ENCODE data around the gene PJVK. TPM values are rescaled to one million over a fixed set of nuclear protein-coding genes. Genes with fewer than 3 reads are reported as not detected.
"Not testable (repeated sequence)": the region's sequence is repeated elsewhere in the genome, so short reads cannot be mapped to it uniquely, and the experiment has no call there.

The PJVK gene
- total RNA-seq, 1 experiment from 2014 or later: 0.08 TPM

DNA sequence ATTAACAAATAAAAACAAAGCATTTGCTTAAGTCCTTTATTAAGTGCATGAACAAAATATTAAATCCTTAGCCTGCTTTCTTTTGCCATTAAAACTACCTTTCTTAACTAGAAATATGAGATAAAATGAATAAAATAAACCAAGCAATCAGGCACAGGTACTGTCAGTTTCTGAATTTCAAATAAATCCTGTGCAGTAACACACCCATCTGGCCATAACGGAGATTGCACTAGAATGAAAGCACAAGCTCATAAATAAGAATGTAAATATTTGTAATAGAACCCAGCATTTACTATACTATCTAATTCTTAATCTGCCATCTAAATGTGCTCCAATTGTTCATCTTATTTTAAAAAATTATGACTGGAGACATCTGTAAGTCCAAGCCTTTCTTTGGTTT is 32.1 kb upstream of the PJVK start:
- Histone ChIP-seq H3K27ac (0 out of 2 replicates have a peak overlapping the region, but pooled peaks have one; percentile 10), H3K9me3 (replicated peaks) (no peaks in the 10 kb centered on the region), H3K36me3 (peaks cover 9% of the 10 kb centered on the region; the same call in 1 of the 2 replicates), H3K4me1 (replicated peaks) (peaks cover 13% of the 10 kb centered on the region), H3K4me3 (no peak overlapping the region), H3K27me3 (replicated peaks) (no peaks in the 10 kb centered on the region)
- no peak for DNase-seq (ENCODE audit: low read depth in 1 of 2, low spot score in 2 of 2)

DNA sequence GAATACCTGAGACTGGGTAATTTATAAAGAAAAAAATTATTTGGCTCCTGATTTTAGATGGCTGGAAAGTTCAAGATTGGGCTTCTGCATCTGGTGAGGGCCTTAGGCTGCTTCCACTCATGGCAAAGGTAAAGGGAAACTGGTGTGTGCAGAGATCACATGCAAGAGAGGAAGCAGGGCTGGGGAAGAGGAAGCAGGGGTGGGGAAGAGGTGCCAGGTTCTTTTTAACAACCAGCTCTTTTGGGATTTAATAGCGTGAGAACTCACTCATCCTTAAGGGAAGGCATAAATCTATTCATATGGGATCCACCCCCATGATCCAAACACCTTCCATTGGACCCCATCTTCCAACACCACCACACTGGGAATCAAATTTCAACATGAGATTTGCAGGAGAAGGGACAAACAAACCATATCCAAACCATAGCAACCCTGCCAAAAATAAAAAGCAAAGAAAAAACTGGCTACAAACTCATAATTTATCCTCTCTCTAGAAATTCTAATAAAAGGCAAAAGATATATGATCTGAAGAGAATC is 30.6 kb upstream of the PJVK start:
- DNase-seq (ENCODE audit: low read depth in 1 of 2, low spot score in 2 of 2): no peak
- Histone ChIP-seq H3K4me1 (replicated peaks) (peaks cover 7% of the 10 kb centered on the region), H3K9me3 (replicated peaks) (no peaks in the 10 kb centered on the region), H3K27ac (no peak overlapping the region), H3K27me3 (replicated peaks) (no peaks in the 10 kb centered on the region), H3K36me3 (peaks cover 9% of the 10 kb centered on the region; the same call in 1 of the 2 replicates), H3K4me3 (no peak overlapping the region)

DNA sequence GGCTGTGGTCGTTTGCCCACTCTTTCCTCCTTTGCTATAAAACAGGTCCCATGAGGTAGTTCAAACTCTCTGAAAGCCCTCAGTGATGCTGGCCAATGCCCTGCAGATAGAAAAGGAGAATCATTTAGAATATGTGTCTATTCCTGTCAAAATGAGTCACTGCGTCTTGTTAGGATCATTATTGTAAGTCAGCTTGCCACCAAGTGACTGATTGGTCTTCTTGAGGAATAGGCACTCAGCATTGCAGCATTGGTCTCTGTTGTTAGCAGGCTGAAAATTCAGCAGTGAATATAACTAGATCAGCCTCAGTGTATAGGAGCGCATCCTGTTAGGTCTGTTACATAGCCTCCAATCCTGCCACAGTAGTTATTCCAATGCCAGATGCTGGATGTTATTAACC is 29.1 kb upstream of the PJVK start:
- Histone ChIP-seq H3K4me1 (replicated peaks) (peaks cover 7% of the 10 kb centered on the region), H3K27me3 (replicated peaks) (no peaks in the 10 kb centered on the region), H3K27ac (no peak overlapping the region), H3K9me3 (replicated peaks) (no peaks in the 10 kb centered on the region), H3K4me3 (no peak overlapping the region), H3K36me3 (peaks cover 18% of the 10 kb centered on the region)
- no peak for DNase-seq (ENCODE audit: low read depth in 1 of 2, low spot score in 2 of 2)

DNA sequence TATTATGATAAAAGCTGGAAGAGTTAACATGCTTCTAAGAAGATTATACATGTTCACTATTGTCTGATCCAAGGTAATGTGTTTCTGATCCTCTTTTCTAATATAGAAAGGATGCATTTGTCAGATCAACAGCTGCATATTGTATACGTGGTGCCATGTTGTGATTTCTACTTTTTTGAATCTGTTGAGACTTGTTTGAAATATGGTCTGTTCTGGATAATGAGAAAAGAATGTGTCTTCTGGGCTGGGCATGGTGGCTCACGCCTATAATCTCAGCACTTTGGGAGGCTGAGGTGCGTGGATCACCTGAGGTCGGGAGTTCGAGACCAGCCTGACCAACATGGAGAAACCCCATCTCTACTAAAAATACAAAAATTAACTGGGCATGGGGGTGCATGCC is 27.4 kb upstream of the PJVK start:
- H3K36me3 ChIP-seq: peaks cover 30% of the 10 kb centered on the region
- H3K4me3 ChIP-seq; DNase-seq (ENCODE audit: low read depth in 1 of 2, low spot score in 2 of 2); H3K27me3 ChIP-seq (replicated peaks); H3K27ac ChIP-seq; H3K4me1 ChIP-seq (replicated peaks); H3K9me3 ChIP-seq (replicated peaks): not testable (repeated sequence)

DNA sequence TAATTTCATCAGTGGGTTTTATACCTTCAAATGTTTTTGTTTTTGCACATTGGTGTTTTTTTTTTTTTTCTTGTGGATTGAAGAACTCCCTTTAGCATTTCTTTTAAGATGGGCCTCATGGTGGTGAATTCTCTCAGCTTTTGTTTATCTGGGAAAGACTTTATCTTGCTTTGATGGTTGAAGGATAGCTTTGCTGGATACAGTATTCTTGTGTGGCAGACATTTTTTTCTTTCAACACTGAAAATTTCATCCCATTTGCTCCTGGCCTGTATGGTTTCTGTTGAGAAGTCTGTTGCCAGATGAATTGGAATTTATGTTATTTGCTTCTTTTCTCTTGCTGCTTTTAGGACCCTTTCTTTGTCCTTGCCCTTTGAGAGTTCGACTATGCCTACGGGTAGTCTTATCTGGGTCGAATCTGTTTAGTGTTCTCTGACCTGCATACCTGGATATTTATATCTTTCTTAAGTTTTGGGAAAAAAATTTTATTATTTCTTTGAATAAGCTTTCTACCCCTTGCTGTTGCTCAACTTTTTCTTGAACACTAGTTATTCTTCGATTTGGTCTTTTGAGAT is 25.8 kb upstream of the PJVK start:
- Histone ChIP-seq H3K4me1 (replicated peaks) (no peaks in the 10 kb centered on the region), H3K36me3 (peaks cover 44% of the 10 kb centered on the region), H3K9me3 (replicated peaks) (no peaks in the 10 kb centered on the region), H3K27me3 (replicated peaks) (no peaks in the 10 kb centered on the region), H3K4me3 (no peak overlapping the region), H3K27ac (no peak overlapping the region)
- DNase-seq (ENCODE audit: low read depth in 1 of 2, low spot score in 2 of 2): no peak

DNA sequence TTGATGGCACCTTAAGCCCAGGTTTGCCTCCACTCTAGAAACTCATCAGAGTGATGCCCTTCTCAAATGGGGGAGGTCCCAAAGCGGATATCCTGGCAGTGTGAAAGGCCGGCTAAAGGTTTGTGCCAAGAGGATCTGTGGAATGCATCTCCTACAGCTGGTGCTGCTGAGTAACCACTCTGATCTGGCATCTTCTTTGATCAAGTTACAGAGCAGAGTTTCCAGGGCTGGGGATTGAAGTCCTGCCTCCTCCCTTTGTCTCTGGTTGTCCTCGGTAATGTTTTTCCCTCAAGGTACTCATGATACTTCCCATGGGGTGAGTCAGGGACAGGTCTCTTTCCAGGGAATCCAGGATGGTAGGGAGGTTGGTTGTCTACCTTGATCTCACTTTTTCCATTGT is 24.8 kb upstream of the PJVK start:
- Histone ChIP-seq H3K4me1 (replicated peaks) (no peaks in the 10 kb centered on the region), H3K27ac (no peak overlapping the region), H3K27me3 (replicated peaks) (no peaks in the 10 kb centered on the region), H3K36me3 (peaks cover 52% of the 10 kb centered on the region), H3K4me3 (no peak overlapping the region), H3K9me3 (replicated peaks) (no peaks in the 10 kb centered on the region)
- DNase-seq (ENCODE audit: low read depth in 1 of 2, low spot score in 2 of 2): no peak

DNA sequence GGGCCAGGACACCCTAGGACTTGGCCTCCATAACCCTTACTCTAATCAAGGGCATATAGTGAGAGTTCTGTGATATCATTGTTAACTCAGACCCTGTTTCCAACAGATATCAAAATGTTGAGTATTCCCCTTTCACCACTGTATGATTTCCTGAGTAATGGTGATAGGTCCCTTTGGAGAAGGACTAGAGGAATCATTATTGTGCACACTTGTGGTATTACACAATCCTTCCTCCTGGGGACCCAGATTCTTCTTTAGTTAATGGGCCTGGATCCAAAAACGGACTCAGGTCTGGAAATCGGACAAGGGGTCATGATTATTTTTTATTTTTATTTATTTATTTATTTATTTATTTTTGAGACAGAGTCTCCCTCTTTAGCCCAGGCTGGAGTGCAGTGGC is 23.7 kb upstream of the PJVK start:
- no peak for DNase-seq (ENCODE audit: low read depth in 1 of 2, low spot score in 2 of 2)
- H3K9me3 ChIP-seq (replicated peaks): no peaks in the 10 kb centered on the region
- no peaks in the 10 kb centered on the region for H3K27me3 ChIP-seq (replicated peaks)
- peaks cover 61% of the 10 kb centered on the region for H3K36me3 ChIP-seq
- no peak overlapping the region for H3K4me3 ChIP-seq
- no peak overlapping the region for H3K27ac ChIP-seq
- no peaks in the 10 kb centered on the region for H3K4me1 ChIP-seq (replicated peaks)

DNA sequence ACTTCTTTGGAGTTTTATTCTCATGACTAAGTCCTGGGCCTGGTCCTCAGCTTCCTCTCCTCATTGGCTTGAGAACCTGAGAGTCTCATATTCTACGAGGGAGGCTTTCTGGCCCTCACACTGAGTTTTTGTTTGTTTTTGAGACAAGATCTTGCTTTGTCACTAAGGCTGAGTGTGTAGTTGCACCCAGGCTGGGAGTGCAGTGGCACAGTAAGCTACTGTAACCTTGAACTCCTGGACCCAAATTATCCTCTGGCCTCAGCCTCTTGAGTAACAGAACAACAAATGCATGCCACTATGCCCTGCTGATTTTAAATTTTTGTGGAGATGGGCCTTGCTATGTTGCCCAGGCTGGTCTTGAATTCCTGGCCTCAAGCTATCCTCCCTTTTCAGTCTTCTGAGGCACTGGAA is 22.8 kb upstream of the PJVK start:
- Histone ChIP-seq H3K27me3 (replicated peaks) (no peaks in the 10 kb centered on the region), H3K4me1 (replicated peaks) (no peaks in the 10 kb centered on the region), H3K9me3 (replicated peaks) (no peaks in the 10 kb centered on the region), H3K27ac (no peak overlapping the region), H3K36me3 (peaks cover 63% of the 10 kb centered on the region), H3K4me3 (no peak overlapping the region)
- no peak for DNase-seq (ENCODE audit: low read depth in 1 of 2, low spot score in 2 of 2)

DNA sequence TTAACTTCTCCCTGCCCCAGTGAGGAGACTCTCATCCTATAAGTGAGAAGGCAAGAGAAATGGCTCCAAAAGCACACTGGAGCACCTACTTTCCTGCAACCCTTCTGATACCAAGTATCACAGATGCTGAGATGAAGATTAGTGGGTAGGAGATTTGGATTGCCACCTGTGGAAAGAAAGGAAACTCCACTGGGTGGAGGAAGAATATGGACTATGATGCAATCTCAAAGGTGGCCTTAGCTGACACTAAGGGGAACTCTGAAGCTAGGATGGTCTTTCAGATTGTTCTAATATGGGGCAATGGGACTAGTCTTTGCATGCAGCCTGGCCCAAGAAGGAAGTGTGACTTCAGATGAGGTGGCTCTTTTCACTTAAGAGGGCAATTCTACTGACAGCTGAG is 21.8 kb upstream of the PJVK start:
- H3K9me3 ChIP-seq (replicated peaks): no peaks in the 10 kb centered on the region
- H3K4me1 ChIP-seq (replicated peaks): no peaks in the 10 kb centered on the region
- H3K27ac ChIP-seq: no peak overlapping the region
- DNase-seq (ENCODE audit: low read depth in 1 of 2, low spot score in 2 of 2): no peak
- H3K36me3 ChIP-seq: peaks cover 71% of the 10 kb centered on the region
- H3K4me3 ChIP-seq: no peak overlapping the region
- H3K27me3 ChIP-seq (replicated peaks): no peaks in the 10 kb centered on the region

DNA sequence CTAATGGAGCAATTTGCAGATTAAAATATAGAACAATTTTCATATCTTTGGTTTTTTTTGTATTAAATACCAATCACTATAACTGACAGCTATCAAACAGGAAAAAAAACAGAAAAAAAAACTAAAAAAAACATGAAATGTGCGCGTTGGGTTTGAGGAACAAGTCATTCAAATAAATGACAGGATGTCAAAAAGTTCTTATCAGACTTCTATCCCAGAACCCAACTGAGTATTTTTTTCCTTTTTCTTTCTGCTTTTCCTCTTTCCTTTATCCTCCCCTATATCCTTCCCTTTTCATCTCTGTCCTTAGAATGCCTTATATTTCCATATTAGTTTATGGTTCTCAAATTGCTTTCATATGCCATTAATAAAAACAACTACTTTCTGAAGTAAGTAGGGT is 14.5 kb upstream of the PJVK start:
- H3K36me3 ChIP-seq: peaks cover 76% of the 10 kb centered on the region
- DNase-seq (ENCODE audit: low read depth in 1 of 2, low spot score in 2 of 2): no peak

DNA sequence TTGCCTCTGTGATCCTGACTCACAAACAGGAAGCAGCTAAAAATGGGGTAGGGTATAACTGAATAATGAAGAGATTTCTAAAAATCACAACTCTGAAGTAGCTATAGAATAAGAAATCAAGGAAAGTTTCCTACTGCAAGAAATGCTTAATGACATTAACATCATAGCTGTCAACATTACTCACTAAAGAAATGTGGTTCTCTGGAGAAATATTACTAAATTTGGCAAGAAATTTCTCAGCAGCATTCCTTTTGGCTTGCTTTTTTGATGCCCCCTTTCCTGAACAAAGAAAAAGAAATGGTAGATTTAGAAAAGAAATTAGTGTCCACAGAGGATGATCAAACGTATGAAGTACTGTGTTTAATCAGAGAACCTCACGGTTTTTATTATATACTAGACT is 9.8 kb upstream of the PJVK start:
- H3K27ac ChIP-seq: no peak overlapping the region
- H3K36me3 ChIP-seq: peaks cover 76% of the 10 kb centered on the region

More for the DNA sequence above, 14.5 kb upstream of the PJVK start:
- no peaks in the 10 kb centered on the region for H3K27me3 ChIP-seq (replicated peaks)
- H3K27ac ChIP-seq: no peak overlapping the region
- no peaks in the 10 kb centered on the region for H3K9me3 ChIP-seq (replicated peaks)
- H3K4me1 ChIP-seq (replicated peaks): no peaks in the 10 kb centered on the region
- no peak overlapping the region for H3K4me3 ChIP-seq

DNA sequence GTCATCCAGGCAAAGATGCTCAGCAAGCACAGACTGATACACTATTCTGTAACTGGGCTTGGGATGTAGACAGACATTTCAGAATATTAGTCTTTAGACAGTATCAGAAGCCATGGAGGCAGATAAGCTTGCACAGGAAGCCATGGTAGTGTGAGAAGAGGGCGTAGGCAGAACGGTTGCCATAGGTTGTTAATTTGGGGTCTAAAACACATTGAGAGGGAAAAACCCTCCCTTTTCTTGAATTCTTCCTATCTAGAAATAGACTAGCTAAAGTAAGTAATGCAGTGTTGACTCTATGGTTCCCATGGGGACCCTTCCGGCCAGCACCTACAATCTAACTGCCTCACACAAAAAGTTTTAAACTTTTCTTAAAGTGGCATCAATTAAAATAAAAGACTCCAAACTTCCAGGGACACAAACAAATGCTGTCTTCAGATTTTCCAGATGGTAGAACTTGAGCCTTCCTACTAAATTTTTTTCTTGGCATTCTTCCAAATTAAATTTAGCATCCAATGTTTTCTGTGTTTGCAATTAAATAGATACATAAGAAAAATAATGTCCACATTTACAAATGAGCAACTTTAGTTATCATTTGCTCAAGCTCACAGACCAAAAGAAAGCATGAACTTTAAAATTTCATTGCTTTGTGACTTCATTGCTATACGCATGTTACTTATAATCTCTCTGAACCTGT is 2.1 kb upstream of the PJVK start:
- Histone ChIP-seq H3K4me1 (replicated peaks) (peaks cover 16% of the 10 kb centered on the region), H3K27me3 (replicated peaks) (no peaks in the 10 kb centered on the region), H3K9me3 (replicated peaks) (no peaks in the 10 kb centered on the region), H3K27ac (no peak overlapping the region), H3K36me3 (peaks cover 58% of the 10 kb centered on the region), H3K4me3 (no peak overlapping the region)
- DNase-seq (ENCODE audit: low read depth in 1 of 2, low spot score in 2 of 2): no peak

More for the DNA sequence above, 9.8 kb upstream of the PJVK start:
- no peaks in the 10 kb centered on the region for H3K4me1 ChIP-seq (replicated peaks)
- H3K4me3 ChIP-seq: no peak overlapping the region
- no peak for DNase-seq (ENCODE audit: low read depth in 1 of 2, low spot score in 2 of 2)
- H3K9me3 ChIP-seq (replicated peaks): no peaks in the 10 kb centered on the region
- H3K27me3 ChIP-seq (replicated peaks): no peaks in the 10 kb centered on the region

DNA sequence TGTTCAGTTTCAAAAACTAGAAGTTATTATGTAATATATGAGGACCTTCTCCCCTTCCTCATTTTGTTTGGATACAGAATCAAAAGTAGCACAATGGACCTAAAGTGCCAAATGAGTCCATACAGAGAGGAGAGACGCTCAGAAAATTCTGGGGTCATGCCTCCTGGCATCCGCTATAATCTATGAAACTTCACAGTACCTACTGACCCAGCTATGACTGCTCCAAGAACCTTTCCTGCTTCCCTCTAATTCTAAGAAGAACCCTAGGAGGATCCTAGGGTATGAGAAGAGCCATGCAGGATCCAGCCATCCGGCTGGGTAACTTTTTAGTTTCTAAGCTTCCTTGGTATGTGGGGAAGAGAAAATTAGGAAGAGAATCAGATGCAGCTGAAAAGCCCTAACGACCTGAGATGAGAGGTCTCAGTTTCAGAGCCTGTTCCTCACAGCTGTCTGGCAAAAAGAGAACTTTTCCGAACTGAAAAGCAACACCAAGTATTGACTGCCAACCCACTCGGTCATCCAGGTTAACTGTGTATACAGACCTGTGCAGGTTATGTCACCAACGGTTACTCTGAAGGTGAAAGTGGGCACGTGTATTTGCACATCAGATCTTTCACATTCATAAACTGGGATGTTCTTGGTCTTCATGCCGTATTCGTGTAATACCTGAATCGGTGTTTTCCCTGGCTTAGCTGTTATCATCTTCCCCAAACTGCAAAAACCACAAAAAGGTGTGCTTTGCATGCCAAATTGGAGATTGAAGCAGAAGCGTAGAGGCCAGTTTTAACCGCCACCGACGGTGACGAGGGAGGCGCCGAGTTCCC is 1.3 kb upstream of the PJVK start:
- Histone ChIP-seq H3K36me3 (peaks cover 50% of the 10 kb centered on the region), H3K27me3 (replicated peaks) (no peaks in the 10 kb centered on the region), H3K9me3 (replicated peaks) (no peaks in the 10 kb centered on the region), H3K4me1 (replicated peaks) (peaks cover 16% of the 10 kb centered on the region), H3K4me3 (peak overlapping the region; percentile 89), H3K27ac (peak overlapping the region; percentile 91)
- peak in 1 of 2 experiments; percentile 3 for DNase-seq (ENCODE audit: low read depth in 1 of 2, low spot score in 2 of 2)

DNA sequence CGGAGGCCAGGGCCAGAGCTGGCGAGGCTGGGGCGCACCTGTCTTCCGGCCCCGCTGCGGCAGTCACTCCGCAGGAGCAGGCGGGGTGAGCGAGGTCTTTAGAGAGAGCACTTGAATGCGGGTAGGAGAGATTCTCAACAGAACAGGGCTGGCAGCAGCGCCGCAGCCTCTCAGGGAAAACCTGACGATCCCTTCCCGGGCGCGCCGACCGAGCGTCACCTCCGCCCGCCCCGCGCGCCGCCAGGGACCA is 729 bp upstream of the PJVK start:
- H3K36me3 ChIP-seq: peaks cover 44% of the 10 kb centered on the region
- peaks cover 16% of the 10 kb centered on the region for H3K4me1 ChIP-seq (replicated peaks)
- DNase-seq (ENCODE audit: low read depth in 1 of 2, low spot score in 2 of 2): no peak
- peak overlapping the region; percentile 91 for H3K27ac ChIP-seq
- H3K4me3 ChIP-seq: peak overlapping the region; percentile 89
- H3K27me3 ChIP-seq (replicated peaks): no peaks in the 10 kb centered on the region
- no peaks in the 10 kb centered on the region for H3K9me3 ChIP-seq (replicated peaks)
